ENCODE results near the gene F13A1.

The F13A1 gene

DNA sequence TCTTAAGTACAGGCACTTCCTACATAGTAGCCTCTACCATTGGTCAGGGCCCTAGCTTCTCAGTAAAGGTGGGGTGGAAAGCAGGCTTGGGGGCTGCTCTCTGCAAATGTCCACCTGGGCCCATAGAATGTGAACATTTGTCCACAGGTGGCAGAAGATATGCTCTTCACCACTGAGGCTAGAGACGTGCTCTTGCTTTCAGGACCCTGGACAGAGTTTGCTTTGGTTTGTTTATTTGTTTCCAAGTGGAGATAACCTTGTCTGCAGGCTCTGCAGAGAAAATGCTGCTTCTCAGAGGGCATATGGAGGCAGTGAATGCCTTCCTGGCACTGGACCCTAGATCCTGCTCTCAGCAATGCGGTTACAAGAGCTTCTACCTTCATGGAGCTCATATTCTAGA, 129.0 kb downstream of the F13A1 start:
- no peak for FAIRE-seq

DNA sequence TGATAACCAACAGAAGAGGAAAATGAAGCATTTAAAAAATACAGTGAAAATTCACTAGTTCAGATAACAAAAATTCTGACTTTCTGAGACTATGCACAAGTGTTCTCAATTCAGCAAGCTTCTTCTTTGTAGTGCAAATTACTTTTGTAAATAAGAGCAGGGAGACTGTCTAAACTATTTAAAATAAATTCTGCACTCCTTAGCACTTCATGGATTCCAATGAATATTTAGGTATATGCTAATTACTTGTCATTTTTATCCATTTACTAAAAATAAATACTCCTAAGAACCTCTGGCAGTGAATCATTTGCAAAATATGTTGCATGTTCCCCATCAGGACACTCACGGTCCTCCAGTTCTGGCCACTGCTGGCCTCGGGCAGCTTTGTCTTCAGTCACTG, 139.8 kb downstream of the F13A1 start:
- FAIRE-seq, result no peak

DNA sequence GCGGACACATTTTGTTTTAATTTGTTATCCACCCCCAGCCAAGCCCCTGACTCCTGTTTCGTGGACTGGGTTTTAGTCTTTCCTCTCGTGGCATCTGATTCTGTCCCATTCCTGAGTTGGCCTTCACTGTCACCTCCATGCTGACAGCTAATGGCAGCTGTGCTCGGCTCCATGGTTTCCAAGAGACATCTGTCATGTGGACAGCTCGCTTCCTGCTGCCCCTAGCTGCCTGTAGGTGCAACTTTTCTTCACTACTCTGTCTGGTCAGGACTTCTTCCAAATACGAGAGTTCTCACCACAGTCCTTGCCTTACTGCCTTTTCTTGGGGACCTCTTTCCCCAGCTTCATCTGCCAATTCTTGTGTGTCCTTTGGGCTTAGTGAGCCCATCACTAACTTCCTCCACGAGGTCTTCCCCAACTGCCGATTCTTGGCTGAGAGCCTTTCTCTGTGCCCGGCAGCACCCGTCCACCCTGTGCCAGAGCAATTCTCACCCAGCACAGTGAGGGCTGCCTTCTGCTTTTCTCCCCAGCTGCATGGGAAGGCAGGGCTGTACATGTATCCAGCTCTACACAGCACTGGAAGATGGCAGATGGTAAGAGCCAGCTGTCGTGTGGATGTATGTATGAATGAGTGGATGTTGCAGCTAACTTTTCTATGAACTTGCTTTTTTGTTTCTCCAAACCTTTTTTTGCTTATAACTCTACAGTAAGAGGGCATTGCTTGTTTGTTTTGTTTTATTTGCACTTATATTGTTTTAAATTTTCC, 140.4 kb downstream of the F13A1 start:
- FAIRE-seq, result no peak

DNA sequence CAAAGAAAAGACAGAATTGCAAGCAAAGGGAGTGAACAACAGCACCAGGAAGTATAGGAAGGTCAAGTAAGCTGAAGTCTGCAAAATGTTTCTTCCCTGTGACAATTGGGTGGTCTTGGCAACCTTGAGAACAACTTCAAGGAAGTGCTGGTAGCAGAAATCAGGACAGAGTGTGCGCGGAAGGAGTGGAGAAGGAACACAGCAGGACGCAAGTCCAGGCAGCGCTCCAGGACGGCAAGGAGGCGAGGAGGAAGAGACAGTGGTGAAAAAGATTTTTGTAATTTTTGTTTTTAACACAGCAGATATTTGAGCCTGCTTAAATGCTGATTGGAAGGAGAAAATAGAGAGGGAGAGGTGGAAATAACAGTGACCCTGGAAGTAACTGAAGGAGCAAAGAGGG, 141.7 kb downstream of the F13A1 start:
- no peak for FAIRE-seq

DNA sequence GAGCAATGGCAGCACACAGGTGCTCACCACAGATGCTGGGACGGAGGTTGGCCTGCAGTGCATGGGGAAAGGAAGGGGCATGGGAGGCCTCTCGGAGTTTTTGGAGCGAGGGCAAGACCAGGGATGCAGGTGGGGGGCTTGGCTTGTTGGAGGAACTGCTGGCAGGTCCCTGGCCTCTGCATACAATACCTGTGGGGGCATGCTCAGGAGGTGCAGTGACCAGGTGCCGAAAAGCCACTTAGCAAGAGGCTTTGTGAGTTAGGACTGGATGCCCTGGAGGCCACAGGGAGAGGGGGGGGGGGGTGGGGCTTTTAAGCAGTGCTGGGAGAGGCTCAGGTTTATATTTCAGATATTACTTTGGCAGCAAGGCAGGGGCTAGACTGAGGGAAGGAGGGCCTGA, 142.7 kb downstream of the F13A1 start:
- FAIRE-seq, result no peak

DNA sequence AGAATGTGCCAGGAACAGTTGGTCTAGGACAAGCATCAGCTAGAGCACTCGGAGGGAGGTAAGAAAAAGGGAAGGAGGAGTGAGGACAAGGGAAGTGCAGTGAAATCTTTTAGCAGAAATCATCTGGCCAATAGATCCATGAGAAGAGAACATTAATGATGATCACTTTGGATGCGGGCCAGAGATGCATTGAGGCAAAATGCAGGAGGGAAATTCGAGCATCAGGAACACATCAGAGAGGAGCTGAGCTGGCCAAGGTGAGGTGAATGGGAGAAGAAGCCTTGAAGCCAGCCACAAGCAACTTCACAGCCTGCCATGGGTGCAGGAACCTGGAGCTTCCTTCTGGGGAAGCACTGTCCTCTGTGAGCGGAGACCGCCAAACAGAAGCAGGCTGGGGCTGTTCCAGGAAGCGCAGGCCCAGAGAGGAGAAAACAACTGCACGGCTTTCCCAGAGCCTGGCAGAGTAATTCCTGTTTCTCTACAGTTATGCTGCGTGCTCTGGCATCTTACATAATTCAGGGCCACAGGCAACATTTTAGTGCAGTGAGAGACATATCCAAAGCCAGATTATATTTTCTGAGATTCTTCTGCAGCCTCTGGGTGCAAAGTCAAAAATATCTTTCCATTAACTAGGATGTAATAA, 143.8 kb downstream of the F13A1 start:
- FAIRE-seq, result no peak

DNA sequence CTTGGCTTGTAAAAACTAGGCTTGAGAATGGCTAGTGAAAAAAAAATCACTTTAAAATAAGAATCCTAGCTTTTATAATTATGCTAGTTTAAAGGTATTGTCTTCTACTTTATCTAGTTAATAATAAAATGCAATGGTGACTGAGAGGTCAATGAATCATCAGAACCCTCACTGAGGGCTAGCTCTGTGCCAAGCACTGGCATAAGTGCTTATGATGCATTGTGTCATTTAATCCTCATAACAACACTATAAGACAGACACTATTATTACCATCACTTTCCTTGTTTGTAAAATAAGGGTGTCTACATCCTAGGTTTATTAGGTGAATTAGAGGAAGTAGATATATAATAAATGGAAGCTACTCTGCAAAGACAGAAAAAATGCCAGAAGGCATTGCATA, 144.3 kb downstream of the F13A1 start:
- FAIRE-seq, result no peak

DNA sequence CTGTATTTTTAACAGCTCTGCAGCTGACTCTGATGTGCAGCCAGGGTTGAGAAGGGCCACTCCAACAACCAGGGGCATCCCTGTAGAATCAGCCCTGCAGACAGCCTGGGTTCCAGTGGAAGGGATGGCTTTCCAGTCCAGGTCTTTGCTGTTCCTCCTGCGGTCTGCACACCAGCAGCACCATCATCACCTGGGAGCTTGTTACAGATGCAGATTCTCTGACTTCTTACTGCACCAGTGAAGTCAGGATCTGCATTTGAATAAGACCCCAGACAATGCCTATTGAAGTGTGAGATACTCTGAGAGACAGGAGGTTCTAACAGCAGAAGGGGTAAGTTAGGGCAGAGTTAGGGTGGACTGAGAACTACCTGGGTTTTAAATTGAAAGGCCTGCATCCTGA, 151.3 kb downstream of the F13A1 start:
- no peak for FAIRE-seq

DNA sequence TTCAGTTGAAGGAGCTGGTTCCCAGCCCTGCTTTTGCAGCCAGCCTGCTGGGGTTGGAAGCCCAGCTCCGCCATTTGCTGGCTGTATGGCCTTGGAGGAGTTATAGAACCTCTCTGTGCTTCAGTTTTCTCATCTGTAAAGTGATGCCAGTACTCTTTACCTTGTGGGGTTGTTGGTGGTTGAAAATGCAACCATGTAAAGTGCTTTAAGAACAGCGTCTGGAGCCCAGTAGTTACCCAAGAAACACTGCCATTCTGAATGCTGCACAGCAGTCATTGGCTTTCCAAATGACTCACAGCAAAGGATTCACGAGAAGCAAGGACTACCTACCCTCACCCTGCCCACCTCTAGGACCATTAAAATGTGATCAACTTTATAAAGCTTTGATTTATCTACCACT, 154.4 kb downstream of the F13A1 start:
- no peak for FAIRE-seq

DNA sequence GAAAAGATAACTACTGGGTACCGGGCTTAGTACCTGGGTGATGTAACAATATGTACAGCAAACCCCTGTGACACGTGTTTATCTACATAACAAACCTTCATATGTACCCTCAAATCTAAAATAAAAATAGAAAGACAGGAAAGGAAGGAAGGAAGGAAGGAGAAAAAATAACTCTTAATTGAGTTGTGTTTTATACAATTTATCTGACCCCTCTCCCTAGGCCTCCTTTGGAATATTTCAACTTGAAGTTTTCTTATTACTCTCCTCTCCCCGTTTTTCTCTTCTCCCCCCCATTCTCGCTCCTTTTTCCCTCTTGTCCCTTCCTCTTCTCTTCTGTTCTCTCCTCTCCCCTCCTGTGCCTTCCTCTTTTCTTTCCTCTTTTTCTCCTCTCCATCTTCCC, 156.1 kb downstream of the F13A1 start:
- no peak for FAIRE-seq

DNA sequence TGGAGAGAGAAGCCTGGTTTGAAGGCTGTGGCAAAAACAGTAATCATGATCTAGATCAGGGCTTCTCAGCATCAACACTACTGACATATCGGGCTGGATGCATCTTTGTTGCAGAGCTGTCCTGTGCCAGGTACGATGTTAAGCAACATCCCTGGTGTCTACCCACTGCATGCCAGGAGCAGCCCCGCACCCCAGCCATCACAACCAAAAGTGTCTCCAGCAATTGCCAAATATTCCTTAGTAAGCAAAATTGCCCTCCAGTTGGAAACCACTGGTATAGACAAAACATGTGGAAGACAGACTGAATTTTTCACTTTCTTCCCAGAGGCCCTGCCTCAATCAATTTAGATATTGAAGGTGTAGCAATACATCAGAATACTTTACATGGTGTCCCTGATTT, 166.1 kb downstream of the F13A1 start:
- no peak for FAIRE-seq

DNA sequence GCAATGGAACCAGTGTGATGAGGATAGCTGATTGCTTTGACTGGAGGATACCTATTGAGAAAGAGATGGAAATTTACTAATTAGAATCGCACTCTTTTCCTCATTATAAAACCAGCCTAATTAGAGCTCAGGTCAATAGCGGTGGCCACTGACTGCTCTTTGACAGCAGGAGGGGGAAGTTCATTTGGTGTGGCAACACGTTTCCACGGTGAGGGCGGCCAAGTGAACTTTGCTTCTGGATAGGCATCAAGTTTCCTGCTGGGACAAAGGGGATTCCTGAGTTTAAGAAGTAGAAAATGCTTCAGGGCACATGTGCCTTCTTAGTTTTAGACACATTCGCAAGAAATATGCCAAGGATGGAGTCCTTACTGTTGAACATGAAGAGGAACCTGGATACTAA, 168.4 kb downstream of the F13A1 start:
- no peak for FAIRE-seq

DNA sequence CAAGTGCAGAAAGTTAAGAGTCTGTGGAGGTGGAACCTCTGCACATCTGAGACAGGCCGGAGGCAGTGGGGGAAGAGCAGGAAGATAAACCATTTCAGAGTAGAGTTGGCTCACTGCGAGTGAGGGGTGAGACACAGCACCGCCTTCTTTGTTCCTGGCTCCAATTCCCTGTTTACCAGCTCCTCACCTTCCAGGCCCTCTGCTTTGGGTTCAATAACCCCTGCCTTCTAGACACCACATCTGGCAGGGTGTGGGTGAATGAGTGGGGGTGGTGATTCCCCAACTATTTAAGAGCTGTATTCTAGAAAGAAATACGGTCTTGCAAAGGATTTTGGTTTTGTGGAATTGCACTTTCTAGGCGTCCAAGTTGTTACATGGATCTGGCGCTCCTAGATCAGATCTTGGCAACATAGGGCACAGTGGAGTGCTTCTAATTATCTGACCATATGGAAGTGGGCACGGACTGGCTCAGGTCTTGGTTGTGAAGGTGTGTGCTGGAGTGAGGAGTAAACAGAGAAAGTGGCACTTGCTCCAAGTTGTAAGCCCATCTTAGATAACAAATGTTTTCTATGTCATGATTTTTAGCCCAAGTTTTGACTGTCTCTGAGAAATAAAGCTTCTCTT, 172.2 kb downstream of the F13A1 start:
- no peak for FAIRE-seq

DNA sequence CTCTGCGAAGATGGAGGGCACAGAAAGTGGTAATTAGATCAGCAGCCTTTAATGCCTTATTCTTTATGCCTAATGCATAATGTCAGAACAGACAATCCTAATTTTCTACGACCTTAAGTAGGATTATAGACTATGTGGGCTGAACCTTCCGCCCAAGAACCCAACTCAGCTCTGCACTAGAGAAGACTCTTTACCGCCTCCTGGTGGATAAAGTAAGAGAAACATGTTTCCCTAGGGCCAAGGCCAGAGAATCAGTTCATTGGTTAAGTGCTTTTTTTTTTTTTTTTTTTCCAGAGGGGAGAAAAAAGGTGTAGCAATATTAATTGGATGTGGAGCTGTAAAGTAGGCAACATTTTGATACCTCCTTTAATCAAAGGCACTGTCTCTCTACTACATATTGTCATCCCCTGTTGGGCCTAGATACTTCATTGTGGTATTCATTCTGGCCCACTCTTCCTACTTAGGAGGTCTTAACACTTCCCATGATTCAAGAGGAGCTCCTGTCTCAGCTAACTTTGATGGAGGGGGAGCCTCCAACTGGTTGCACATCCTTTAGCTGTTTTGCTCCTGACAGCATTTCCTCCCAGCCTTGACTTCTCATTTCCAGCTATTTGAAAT, 188.9 kb downstream of the F13A1 start:
- FAIRE-seq, result no peak

DNA sequence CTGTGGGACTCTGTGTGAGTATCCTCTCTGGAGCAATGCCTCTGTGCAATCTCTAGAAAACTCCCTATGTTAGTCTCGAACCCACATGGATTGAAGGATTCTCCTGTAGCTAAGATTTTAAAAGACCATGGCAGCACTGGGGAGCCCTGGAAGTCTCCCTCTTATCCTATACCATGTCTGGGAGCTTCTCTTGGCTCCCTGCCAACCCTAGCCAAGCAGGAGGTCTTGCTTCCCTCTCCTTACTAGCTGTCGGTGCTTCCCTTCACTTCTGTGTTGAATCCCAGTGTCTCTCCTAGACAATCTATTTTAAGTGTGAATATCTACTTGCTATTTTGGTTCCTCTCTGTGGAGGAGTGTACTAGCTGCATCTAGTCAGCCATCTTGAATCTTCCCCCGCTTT, 195.0 kb downstream of the F13A1 start:
- no peak for FAIRE-seq

DNA sequence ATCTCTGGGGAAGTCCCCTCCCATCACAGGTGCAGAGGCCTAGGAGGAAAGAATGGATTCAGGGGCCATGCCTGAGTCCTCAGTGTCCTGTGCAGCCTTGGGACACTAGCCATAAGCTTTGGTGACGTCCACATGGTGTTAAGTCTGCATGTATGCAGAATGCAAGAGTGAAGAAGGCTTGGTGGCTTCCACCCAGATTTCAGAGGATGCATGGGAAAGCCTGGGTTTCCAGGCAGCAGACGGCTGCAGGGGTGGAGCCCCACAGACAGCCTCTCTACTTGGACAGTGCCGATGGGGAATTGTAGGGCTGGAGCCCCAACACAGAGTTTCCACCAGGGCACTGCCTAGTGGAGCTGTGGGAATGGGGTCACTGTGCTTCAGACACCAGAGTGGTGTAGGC, 196.7 kb downstream of the F13A1 start:
- FAIRE-seq, result no peak

DNA sequence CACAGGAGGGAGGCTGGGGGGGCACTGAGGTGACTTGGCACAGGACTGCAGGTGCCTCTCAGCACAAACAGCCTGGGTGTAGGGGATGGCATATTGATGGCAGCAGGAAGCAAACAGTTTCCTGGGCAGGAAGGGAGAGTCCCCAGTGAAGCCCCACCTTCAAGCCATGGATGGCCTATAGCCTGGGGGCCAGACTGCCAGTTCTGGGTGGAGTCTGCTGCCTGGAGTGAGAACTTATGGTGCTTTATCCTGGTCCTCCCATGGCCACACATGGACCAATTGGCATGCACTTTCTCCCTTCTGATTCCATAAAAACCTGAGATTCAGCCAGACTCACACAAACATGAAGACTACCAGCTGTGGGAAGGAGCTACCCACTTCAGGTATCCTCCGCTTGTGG, 198.5 kb downstream of the F13A1 start:
- no peak for FAIRE-seq

DNA sequence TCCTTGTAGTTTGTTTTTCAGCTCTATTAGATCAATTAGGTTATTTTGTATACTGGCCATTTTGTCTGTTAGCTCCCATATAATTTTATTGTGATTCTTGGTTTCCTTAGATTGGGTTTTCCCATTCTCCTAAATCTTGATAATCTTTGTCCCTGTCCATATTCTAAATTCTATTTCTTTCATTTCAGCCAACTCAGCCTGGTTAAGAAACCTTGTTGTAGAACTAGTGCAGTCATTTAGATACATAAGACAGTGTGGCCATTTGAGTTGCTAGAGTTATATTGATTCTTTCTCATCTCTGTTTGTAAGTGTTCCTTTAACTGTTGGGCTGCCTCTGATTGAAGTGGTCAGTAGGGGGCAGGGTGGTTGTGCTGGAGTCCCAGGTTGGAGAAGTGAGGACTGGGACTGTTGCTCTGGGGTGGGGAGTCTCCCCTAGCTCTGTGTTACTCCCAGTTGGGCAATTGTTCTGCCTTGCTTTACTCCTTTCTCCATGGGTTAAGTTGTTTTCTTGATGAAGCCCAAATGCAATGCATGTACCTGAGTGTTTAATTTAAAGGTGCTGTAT, 214.9 kb downstream of the F13A1 start:
- FAIRE-seq, result no peak
